Activated CD8-positive, alpha-beta memory T cell treated with anti-CD3 and anti-CD28 coated beads, Interleukin-2, amount 50 U/mL, for 1 hour (primary cell): ENCODE results near the gene WNK1.
"Not testable (repeated sequence)": the region's sequence is repeated elsewhere in the genome, so short reads cannot be mapped to it uniquely, and the experiment has no call there.

ENCODE experiments used
- DNase-seq: peaks from one replicate; pipeline ENCODE4 v3.0.0-alpha.2; 2020; ENCODE audit errors: extremely low read depth

WNK1 gene

GRCh38 chr12:911191-911826, 158.9 kb downstream of the WNK1 start:
- no peak for DNase-seq

GRCh38 chr12:912466-913235, 160.3 kb downstream of the WNK1 start:
- DNase-seq, result no peak

- DNase-seq, result no peak
Observed at GRCh38 chr12:913919-914698, 161.7 kb downstream of the WNK1 start.

GRCh38 chr12:915090-915489, 162.7 kb downstream of the WNK1 start:
- no peak for DNase-seq

- no peak for DNase-seq
Observed at GRCh38 chr12:916240-916639, 163.9 kb downstream of the WNK1 start.

- no peak for DNase-seq
Observed at GRCh38 chr12:916712-917445, 164.5 kb downstream of the WNK1 start.

GRCh38 chr12:920676-921075, 168.3 kb downstream of the WNK1 start:
- no peak for DNase-seq

- DNase-seq, result no peak
Observed at GRCh38 chr12:922285-922684, 169.9 kb downstream of the WNK1 start.

- no peak for DNase-seq
Observed at GRCh38 chr12:926641-927040, 174.3 kb downstream of the WNK1 start.

- DNase-seq, result no peak
Observed at GRCh38 chr12:931060-931459, 178.7 kb downstream of the WNK1 start.

- no peak for DNase-seq
Observed at GRCh38 chr12:931591-931990, 179.2 kb downstream of the WNK1 start.

- DNase-seq, result not testable (repeated sequence)
Observed at GRCh38 chr12:935891-936290, 183.5 kb downstream of the WNK1 start.

- no peak for DNase-seq
Observed at GRCh38 chr12:936377-937345, 184.3 kb downstream of the WNK1 start.

GRCh38 chr12:938810-939209, 186.4 kb downstream of the WNK1 start:
- DNase-seq, result no peak

GRCh38 chr12:943051-943450, 190.7 kb downstream of the WNK1 start:
- DNase-seq, result no peak

GRCh38 chr12:944211-944610, 191.8 kb downstream of the WNK1 start:
- no peak for DNase-seq

- no peak for DNase-seq
Observed at GRCh38 chr12:946212-946611, 193.8 kb downstream of the WNK1 start.

GRCh38 chr12:946631-947030, 194.3 kb downstream of the WNK1 start:
- DNase-seq, result no peak

- no peak for DNase-seq
Observed at GRCh38 chr12:948238-948637, 195.9 kb downstream of the WNK1 start.

GRCh38 chr12:949453-950191, 197.2 kb downstream of the WNK1 start, which contains the start of gene RAD52:
TSS of gene RAD52 (minus strand) at chr12:949694. CDS start at chr12:933058, 16,636 bp downstream.
- DNase-seq, result peak; percentile 84
